ENCODE measurements around the gene FN3KRP. TPM values are rescaled to one million over a fixed set of nuclear protein-coding genes. Genes with fewer than 3 reads are reported as not detected.

FN3KRP gene
- polyA plus RNA-seq, 1 experiment, result 15.1 TPM

DNA sequence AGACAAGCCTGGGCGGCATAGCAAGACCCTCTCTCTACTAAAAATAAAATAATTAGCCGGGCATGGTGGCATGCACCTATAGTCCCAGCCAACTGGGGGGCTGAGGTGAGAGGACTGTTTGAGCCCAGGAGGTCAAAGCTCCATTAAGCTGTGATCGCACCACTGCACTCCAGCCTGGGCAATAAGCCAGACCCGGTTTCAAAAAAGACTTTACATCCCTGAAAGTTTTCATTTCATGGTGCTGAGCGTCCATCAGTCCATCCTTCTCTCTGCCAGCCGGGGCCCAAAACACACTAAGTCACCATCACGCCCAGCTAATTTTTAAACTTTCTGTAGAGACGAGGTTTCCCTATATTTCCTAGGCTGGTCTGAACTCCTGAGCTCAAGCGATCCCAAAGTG, 28.6 kb upstream of the FN3KRP start:
- H3K4me3 ChIP-seq (ENCODE audit: low read depth, low read length), result no peak overlapping the region
- no peaks in the 10 kb centered on the region for H3K27me3 ChIP-seq (ENCODE audit: control insufficient read depth, insufficient read depth, low read length)
- ChIA-PET CTCF (no interaction called here), POLR2A (no interaction called here)
- no peak for DNase-seq (ENCODE audit: low read depth, low spot score)
- H3K27ac ChIP-seq (ENCODE audit: low read depth, low read length), result no peak overlapping the region
- TF ChIP-seq, protein P1, sequence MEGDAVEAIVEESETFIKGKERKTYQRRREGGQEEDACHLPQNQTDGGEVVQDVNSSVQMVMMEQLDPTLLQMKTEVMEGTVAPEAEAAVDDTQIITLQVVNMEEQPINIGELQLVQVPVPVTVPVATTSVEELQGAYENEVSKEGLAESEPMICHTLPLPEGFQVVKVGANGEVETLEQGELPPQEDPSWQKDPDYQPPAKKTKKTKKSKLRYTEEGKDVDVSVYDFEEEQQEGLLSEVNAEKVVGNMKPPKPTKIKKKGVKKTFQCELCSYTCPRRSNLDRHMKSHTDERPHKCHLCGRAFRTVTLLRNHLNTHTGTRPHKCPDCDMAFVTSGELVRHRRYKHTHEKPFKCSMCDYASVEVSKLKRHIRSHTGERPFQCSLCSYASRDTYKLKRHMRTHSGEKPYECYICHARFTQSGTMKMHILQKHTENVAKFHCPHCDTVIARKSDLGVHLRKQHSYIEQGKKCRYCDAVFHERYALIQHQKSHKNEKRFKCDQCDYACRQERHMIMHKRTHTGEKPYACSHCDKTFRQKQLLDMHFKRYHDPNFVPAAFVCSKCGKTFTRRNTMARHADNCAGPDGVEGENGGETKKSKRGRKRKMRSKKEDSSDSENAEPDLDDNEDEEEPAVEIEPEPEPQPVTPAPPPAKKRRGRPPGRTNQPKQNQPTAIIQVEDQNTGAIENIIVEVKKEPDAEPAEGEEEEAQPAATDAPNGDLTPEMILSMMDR (IDR thresholded peaks at IDR 0.05; ENCODE audit: low read depth, low read length), result no peak
- H3K9me3 ChIP-seq (ENCODE audit: control insufficient read depth, insufficient read depth, low read length), result no peaks in the 10 kb centered on the region; the same call in 1 of the 2 replicates

DNA sequence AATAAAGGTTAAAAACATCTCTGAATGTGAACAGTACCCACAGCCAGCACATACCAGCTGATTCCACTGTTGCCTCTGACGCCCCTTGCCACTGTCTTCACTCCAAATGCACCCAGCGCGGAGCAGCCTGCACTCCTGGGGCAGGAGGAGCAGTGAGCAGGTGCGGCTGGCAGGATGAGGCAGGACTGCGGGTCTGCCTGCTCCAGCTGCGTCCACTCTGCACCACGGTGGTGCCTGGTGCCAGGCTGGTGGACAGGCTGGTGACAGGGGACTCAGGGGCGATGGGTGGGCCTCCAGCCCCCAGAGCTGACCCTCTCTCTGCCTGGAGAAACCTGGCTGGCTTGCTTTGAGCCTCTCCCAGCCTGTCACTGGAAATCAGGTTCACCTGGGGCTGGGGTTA, 27.4 kb upstream of the FN3KRP start:
- Histone ChIP-seq H3K9me3 (ENCODE audit: control insufficient read depth, insufficient read depth, low read length) (peaks cover 2% of the 10 kb centered on the region), H3K4me3 (ENCODE audit: low read depth, low read length) (no peak overlapping the region), H3K27ac (ENCODE audit: low read depth, low read length) (no peak overlapping the region), H3K27me3 (ENCODE audit: control insufficient read depth, insufficient read depth, low read length) (no peaks in the 10 kb centered on the region)
- POLR2A ChIA-PET, result interaction anchor here (1.2 kb wide), 1 partner anchor 10 kb away, joined by 4 read pairs; no protein-coding TSS in a partner anchor
- TF ChIP-seq, protein P1 (IDR thresholded peaks at IDR 0.05; ENCODE audit: low read depth, low read length), result no peak
- no peak for DNase-seq (ENCODE audit: low read depth, low spot score)
- CTCF ChIA-PET, result no interaction called here

DNA sequence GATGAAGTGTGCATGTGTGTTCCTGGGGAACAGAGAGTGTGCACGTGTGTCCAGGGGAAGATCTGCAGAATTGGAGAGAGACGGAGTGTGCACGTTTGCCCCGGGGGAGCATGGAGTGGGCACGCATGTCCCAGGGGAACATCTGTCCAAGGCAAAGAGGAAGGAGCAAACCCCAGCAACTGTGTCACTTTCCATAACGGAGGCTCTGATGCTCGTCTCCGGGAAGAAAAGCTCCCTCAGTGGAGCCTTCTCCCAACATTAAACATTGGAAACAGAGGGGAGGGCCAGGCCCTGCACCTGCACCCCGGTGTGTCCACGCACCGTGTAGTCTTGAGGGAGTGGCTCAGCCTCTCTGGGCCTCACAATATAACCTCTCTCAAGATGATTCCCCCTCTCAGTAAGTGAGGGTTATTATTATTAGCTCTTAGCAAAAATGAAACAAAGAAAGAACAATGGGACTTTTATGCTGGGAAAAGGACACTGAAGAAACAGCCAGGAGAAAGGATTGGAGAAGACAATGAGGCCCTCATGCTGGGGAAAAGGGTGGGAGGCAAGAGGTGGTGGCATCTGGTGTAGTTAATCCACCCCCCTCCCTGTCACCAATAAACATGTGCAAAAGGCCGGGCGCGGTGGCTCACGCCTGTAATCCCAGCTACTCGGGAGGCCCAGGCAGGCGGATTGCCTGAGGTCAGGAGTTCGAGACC, 25.6 kb upstream of the FN3KRP start:
- H3K27ac ChIP-seq (ENCODE audit: low read depth, low read length), result no peak overlapping the region
- ChIA-PET POLR2A (no interaction called here), CTCF (no interaction called here)
- H3K9me3 ChIP-seq (ENCODE audit: control insufficient read depth, insufficient read depth, low read length), result peaks cover 16% of the 10 kb centered on the region
- DNase-seq (ENCODE audit: low read depth, low spot score), result no peak
- H3K27me3 ChIP-seq (ENCODE audit: control insufficient read depth, insufficient read depth, low read length), result no peaks in the 10 kb centered on the region
- TF ChIP-seq, protein P1 (IDR thresholded peaks at IDR 0.05; ENCODE audit: low read depth, low read length), result no peak
- no peak overlapping the region for H3K4me3 ChIP-seq (ENCODE audit: low read depth, low read length)

DNA sequence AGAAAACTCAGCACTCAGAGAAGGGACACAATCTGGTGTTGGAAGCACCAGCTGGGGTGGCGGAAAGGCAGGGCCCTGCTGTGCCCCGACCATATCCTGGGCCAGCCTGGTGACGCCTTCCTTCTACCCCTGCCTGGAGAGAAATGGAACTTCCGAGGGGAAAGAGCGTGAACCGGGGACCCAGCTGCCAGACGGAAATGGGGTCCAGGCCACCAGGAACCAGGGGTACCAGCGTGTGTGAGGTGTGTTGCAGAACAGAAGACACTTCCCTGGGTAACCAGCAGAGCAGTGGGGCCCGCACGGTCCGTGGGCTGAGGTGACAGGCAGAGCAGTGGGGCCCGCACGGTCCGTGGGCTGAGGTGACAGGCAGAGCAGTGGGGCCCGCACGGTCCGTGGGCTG, 24.8 kb upstream of the FN3KRP start:
- Histone ChIP-seq H3K4me3 (ENCODE audit: low read depth, low read length) (no peak overlapping the region), H3K27me3 (ENCODE audit: control insufficient read depth, insufficient read depth, low read length) (no peaks in the 10 kb centered on the region), H3K9me3 (ENCODE audit: control insufficient read depth, insufficient read depth, low read length) (peaks cover 24% of the 10 kb centered on the region), H3K27ac (ENCODE audit: low read depth, low read length) (no peak overlapping the region)
- ChIA-PET POLR2A (no interaction called here), CTCF (no interaction called here)
- TF ChIP-seq, protein P1 (IDR thresholded peaks at IDR 0.05; ENCODE audit: low read depth, low read length), result no peak
- no peak for DNase-seq (ENCODE audit: low read depth, low spot score)

DNA sequence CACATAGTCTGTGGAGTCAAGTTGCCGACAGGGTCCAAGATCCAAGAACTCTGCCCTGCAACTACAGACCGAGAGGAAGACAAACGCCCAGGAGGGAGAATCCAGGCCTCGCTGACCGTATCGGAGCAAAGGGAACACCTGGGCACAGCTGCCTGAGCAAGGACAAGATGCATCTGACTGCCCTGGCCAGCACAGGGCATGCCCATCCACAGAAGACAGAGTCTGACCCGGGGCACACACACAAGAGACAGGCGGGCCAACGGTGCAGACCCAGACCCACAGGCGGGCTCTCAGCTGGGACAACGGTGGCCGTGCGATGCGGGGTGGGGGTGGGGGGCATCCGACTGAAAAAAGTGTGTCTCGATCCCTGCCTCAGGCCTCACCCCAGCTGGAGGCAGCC, 24.2 kb upstream of the FN3KRP start:
- ChIA-PET CTCF (no interaction called here), POLR2A (no interaction called here)

More for the DNA sequence above, 24.2 kb upstream of the FN3KRP start:
- TF ChIP-seq, protein P1 (IDR thresholded peaks at IDR 0.05; ENCODE audit: low read depth, low read length), result no peak
- no peak for DNase-seq (ENCODE audit: low read depth, low spot score)
- Histone ChIP-seq H3K9me3 (ENCODE audit: control insufficient read depth, insufficient read depth, low read length) (peaks cover 27% of the 10 kb centered on the region), H3K27ac (ENCODE audit: low read depth, low read length) (no peak overlapping the region), H3K27me3 (ENCODE audit: control insufficient read depth, insufficient read depth, low read length) (peaks cover 4% of the 10 kb centered on the region), H3K4me3 (ENCODE audit: low read depth, low read length) (no peak overlapping the region)

Measured in AG04450 (cell line).